Measurements from ENCODE around the gene THADA.

Gene THADA

DNA sequence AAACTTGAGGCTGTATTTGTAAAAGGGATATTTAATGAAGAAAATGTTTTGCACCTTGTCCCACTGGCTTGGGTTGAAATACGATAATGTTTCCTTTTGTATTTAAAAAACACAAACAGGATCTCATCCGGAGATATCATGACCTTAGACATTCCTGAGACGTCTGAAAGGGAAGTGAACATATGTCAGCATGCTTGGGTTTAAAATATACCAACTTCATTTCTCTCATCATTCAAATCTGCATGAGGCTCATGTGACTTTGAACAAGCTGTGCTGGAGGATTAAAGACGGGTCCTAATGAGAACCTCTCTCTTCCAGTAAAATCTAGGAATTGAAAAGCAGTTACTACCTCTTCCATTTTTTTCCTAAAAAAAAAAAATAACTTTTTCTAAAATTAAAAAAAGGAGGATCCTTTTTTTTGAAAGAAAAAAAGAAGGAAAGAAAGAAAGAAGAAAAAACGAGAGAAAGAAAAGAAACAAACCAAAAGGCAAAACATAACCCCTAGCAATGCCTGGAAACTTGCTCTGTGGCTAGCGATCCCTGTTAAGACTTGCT is 262.7 kb downstream of the THADA start:
- H3K27me3 ChIP-seq, result no peaks in the 10 kb centered on the region
- TF ChIP-seq, protein P1, sequence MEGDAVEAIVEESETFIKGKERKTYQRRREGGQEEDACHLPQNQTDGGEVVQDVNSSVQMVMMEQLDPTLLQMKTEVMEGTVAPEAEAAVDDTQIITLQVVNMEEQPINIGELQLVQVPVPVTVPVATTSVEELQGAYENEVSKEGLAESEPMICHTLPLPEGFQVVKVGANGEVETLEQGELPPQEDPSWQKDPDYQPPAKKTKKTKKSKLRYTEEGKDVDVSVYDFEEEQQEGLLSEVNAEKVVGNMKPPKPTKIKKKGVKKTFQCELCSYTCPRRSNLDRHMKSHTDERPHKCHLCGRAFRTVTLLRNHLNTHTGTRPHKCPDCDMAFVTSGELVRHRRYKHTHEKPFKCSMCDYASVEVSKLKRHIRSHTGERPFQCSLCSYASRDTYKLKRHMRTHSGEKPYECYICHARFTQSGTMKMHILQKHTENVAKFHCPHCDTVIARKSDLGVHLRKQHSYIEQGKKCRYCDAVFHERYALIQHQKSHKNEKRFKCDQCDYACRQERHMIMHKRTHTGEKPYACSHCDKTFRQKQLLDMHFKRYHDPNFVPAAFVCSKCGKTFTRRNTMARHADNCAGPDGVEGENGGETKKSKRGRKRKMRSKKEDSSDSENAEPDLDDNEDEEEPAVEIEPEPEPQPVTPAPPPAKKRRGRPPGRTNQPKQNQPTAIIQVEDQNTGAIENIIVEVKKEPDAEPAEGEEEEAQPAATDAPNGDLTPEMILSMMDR (IDR thresholded peaks at IDR 0.05), result no peak
- H3K9me3 ChIP-seq, result no peaks in the 10 kb centered on the region
- H3K4me1 ChIP-seq (ENCODE audit: control insufficient read depth in 1 of 2, insufficient read depth in 1 of 2, low read depth in 1 of 2, low read length in 1 of 2), result peaks cover 16 to 28% of the 10 kb centered on the region in 2 experiments
- H3K4me3 ChIP-seq (ENCODE audit: low read depth in 1 of 2, low read length in 1 of 2), result no peak overlapping the region
- no peak overlapping the region for H3K27ac ChIP-seq
- H3K36me3 ChIP-seq, result no peaks in the 10 kb centered on the region

DNA sequence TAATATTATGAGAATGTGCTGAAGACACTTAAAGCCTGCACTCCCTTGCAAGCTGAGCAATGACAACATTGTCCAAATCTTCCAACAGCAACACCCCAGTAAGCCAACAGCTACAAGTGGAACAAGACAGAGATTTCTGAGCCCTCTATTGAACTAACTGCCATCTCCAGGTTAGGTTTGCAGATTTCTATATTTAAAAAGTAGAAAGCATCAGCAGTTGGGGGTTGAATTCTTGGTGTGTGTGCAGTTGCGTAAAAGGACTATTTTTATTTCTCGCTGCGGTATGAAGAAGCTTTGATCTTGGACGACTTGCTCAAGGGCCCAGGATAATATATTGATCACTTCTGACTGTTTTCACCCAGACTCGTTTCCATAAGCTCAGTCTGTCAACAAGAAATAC is 263.2 kb downstream of the THADA start:
- no peaks in the 10 kb centered on the region for H3K36me3 ChIP-seq
- H3K9me3 ChIP-seq, result no peaks in the 10 kb centered on the region
- peaks cover 16 to 28% of the 10 kb centered on the region in 2 experiments for H3K4me1 ChIP-seq (ENCODE audit: control insufficient read depth in 1 of 2, insufficient read depth in 1 of 2, low read depth in 1 of 2, low read length in 1 of 2)
- no peak overlapping the region for H3K4me3 ChIP-seq (ENCODE audit: low read depth in 1 of 2, low read length in 1 of 2)
- no peak overlapping the region for H3K27ac ChIP-seq
- TF ChIP-seq, protein P1 (IDR thresholded peaks at IDR 0.05), result no peak
- H3K27me3 ChIP-seq, result no peaks in the 10 kb centered on the region

DNA sequence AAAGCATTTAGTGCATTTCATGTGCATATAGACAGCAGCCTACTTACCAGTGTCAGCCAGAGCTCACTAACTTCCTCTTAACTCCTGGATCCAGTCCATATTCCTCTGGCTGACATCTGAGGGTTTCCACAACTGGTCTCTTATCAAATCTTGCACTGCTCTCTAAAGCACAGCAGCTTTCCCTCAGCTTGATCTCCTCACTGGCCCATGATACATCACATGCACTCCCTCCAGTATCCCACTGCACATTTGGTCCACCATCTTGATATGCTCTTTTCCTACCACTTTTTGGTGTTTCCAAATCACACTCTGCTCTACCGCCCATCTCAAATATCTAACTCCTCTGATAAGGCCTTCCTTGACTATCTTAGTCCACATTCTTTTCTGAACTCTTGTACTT is 264.4 kb downstream of the THADA start:
- TF ChIP-seq, protein P1 (IDR thresholded peaks at IDR 0.05), result no peak
- H3K27me3 ChIP-seq, result no peaks in the 10 kb centered on the region
- H3K27ac ChIP-seq, result no peak overlapping the region
- H3K9me3 ChIP-seq, result no peaks in the 10 kb centered on the region
- H3K4me3 ChIP-seq (ENCODE audit: low read depth in 1 of 2, low read length in 1 of 2), result no peak overlapping the region
- peaks cover 19 to 40% of the 10 kb centered on the region in 2 experiments for H3K4me1 ChIP-seq (ENCODE audit: control insufficient read depth in 1 of 2, insufficient read depth in 1 of 2, low read depth in 1 of 2, low read length in 1 of 2)
- no peaks in the 10 kb centered on the region for H3K36me3 ChIP-seq

DNA sequence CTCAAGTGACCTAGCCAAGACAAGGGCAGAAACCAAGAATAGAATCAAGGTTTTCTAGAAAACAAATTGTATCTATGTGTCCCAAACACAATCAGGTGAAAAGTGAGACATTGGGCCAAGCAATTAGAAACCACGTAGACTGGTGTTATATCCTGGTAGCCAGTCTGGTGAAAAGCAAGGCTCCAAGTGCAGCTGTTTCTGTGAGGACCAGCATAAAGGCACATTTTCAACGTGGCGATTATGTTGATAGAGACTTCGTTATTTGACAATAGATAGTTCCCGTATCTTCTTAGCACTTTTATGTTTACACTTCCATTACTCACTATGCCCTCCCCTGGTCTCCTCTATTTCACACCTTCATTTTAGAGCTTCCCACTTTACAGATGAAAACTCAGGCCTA is 266.2 kb downstream of the THADA start:
- Histone ChIP-seq H3K4me3 (ENCODE audit: low read depth in 1 of 2, low read length in 1 of 2) (no peak overlapping the region), H3K36me3 (no peaks in the 10 kb centered on the region), H3K27ac (no peak overlapping the region), H3K27me3 (no peaks in the 10 kb centered on the region), H3K4me1 (ENCODE audit: control insufficient read depth in 1 of 2, insufficient read depth in 1 of 2, low read depth in 1 of 2, low read length in 1 of 2) (peaks cover 26 to 47% of the 10 kb centered on the region in 2 experiments), H3K9me3 (no peaks in the 10 kb centered on the region)
- TF ChIP-seq, protein P1 (IDR thresholded peaks at IDR 0.05), result no peak

DNA sequence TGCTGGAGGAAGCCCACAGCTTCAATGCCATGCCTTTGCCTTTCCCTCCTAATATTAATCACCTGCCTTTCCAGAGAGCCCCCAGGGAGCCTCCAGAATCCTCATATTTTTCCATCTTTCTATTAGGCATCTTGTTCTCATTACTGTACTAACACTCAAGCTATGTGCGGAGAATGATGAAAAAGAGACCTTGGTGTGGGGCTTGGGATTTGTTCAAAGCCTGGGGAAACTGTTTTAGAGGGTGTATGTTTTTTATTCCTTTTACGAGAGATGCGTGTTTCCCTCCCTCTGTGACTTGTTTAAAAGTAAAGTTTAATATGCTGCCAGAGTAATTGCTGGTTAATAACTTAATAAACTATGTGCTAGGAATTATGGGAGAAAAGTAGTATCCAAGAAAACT is 267.0 kb downstream of the THADA start:
- no peak overlapping the region for H3K27ac ChIP-seq
- peaks cover 23 to 44% of the 10 kb centered on the region in 2 experiments for H3K4me1 ChIP-seq (ENCODE audit: control insufficient read depth in 1 of 2, insufficient read depth in 1 of 2, low read depth in 1 of 2, low read length in 1 of 2)
- TF ChIP-seq, protein P1 (IDR thresholded peaks at IDR 0.05), result no peak

More for the DNA sequence above, 267.0 kb downstream of the THADA start:
- no peak overlapping the region for H3K4me3 ChIP-seq (ENCODE audit: low read depth in 1 of 2, low read length in 1 of 2)
- no peaks in the 10 kb centered on the region for H3K36me3 ChIP-seq
- no peaks in the 10 kb centered on the region for H3K9me3 ChIP-seq
- no peaks in the 10 kb centered on the region for H3K27me3 ChIP-seq

All from neutrophil (primary cell).